Measurements from ENCODE around the gene PUSL1.

DNA sequence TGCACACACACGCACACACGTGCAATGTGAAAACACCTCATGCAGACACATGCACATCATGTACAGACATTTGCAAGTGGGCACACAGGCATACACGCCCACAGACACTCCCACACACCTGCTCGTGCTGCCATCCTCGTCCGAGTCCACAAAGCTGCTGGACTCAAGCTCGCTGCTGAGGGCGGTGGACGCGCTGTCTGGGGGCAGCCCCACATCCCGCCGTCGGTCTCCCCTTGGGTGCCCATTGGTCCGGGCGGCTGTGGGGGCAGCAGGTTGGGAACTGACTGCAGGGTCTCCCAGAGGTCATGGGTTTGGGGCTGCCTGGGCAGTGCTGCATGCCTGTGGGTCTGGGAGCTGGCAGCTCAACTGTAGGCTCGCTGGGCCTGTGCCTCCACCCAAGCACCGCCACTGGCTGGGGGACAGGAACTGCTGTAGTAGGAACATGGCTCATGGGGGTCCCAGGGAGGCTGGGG lies 33.2 kb downstream of the PUSL1 start:
- TF ChIP-seq MYNN (tag by site-specific recombination; IDR thresholded peaks at IDR 0.05; ENCODE audit: borderline replicate concordance) = no peak
- TF ChIP-seq ZNF777 (tag by site-specific recombination; IDR thresholded peaks at IDR 0.05; ENCODE audit: borderline replicate concordance) = no peak
- TF ChIP-seq, protein P1, sequence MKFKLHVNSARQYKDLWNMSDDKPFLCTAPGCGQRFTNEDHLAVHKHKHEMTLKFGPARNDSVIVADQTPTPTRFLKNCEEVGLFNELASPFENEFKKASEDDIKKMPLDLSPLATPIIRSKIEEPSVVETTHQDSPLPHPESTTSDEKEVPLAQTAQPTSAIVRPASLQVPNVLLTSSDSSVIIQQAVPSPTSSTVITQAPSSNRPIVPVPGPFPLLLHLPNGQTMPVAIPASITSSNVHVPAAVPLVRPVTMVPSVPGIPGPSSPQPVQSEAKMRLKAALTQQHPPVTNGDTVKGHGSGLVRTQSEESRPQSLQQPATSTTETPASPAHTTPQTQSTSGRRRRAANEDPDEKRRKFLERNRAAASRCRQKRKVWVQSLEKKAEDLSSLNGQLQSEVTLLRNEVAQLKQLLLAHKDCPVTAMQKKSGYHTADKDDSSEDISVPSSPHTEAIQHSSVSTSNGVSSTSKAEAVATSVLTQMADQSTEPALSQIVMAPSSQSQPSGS (tag by site-specific recombination; IDR thresholded peaks at IDR 0.05; ENCODE audit: low read depth) = no peak
- TF ChIP-seq, protein P2, sequence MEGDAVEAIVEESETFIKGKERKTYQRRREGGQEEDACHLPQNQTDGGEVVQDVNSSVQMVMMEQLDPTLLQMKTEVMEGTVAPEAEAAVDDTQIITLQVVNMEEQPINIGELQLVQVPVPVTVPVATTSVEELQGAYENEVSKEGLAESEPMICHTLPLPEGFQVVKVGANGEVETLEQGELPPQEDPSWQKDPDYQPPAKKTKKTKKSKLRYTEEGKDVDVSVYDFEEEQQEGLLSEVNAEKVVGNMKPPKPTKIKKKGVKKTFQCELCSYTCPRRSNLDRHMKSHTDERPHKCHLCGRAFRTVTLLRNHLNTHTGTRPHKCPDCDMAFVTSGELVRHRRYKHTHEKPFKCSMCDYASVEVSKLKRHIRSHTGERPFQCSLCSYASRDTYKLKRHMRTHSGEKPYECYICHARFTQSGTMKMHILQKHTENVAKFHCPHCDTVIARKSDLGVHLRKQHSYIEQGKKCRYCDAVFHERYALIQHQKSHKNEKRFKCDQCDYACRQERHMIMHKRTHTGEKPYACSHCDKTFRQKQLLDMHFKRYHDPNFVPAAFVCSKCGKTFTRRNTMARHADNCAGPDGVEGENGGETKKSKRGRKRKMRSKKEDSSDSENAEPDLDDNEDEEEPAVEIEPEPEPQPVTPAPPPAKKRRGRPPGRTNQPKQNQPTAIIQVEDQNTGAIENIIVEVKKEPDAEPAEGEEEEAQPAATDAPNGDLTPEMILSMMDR (tag by site-specific recombination; IDR thresholded peaks at IDR 0.05) = no peak
- TF ChIP-seq ZNF514 (tag by site-specific recombination; IDR thresholded peaks at IDR 0.05) = no peak
- no peak for TF ChIP-seq ZNF704 (tag by site-specific recombination; IDR thresholded peaks at IDR 0.05)
- TF ChIP-seq ZEB2 (tag by site-specific recombination; IDR thresholded peaks at IDR 0.05) = no peak
- no peak for TF ChIP-seq ZNF792 (tag by site-specific recombination; IDR thresholded peaks at IDR 0.05)
- TF ChIP-seq ZNF274 (IDR thresholded peaks at IDR 0.05; ENCODE audit: low read length) = no peak
- no peak for TF ChIP-seq ZNF274 (tag by site-specific recombination; IDR thresholded peaks at IDR 0.05; ENCODE audit: borderline replicate concordance)
- TF ChIP-seq ZNF362 (tag by site-specific recombination; IDR thresholded peaks at IDR 0.05) = no peak
- no peak for TF ChIP-seq ZNF280C (tag by site-specific recombination; IDR thresholded peaks at IDR 0.05)
- no peak for TF ChIP-seq YY2 (tag by site-specific recombination; IDR thresholded peaks at IDR 0.05)

Measured in HEK293 (cell line).